K562 (cell line): ENCODE results near the gene TIMM10. TPM values are rescaled to one million over a fixed set of nuclear protein-coding genes. Genes with fewer than 3 reads are reported as not detected.

Experiments used
- ATAC-seq: fragments of 200-7000 bp; cut with Tn5 transposase; 3 replicates; pipeline ENCODE4 v1.9.1; 2020; ENCODE audit warnings: moderate library complexity
- BruUV-seq: library from RNA; stranded (reverse); fragments of 400-500 nt; replicated peaks from 2 replicates; lab custom pipeline; 2021; lab: Mats Ljungman, UMichigan
- CTCF ChIA-PET: fragments of 300-600 bp; formaldehyde crosslinking; extraction: SDS; loops from one replicate; lab custom pipeline; 2021; ENCODE audit warnings: low intra/inter-chr PET ratio; lab: Yijun Ruan, JAX
- POLR2A ChIA-PET: fragments of 300-600, 350-650 bp; sonication (Branson Sonifier 250); formaldehyde crosslinking; extraction: SDS; loops from one replicate; lab custom pipeline; 2021; ENCODE audit warnings: antibody characterized with exemption, inconsistent platforms; lab: Yijun Ruan, JAX
- DNase-seq, 4 experiments: peaks; one replicate each; pipeline versions ENCODE4 v3.0.0 to v3.0.0-alpha.2; 2011 to 2018; ENCODE audit warnings: low spot score in 3 of 4, mixed read lengths in 3 of 4; ENCODE audit errors: extremely low read depth in 1 of 4
- FAIRE-seq: peaks from 2 replicates; lab custom pipeline; 2011; peaks lifted over from hg19 to GRCh38; lab: Jason Lieb, UNC
- H2AFZ ChIP-seq: 2 replicates; pipeline ENCODE4 v1.6.0; 2011; ENCODE audit warnings: low read depth, low read length, control low read depth, inconsistent platforms
- H3K27ac ChIP-seq: fragments of 200-600 bp; 3 replicates; pipeline ENCODE4 v1.8.0; 2011; ENCODE audit warnings: low read depth, mild to moderate bottlenecking, control low read depth, inconsistent platforms, low read length, moderate library complexity, mixed read lengths; ENCODE audit errors: extremely low read depth
- H3K27me3 ChIP-seq, 2 experiments: fragments of 300-600 bp in 1 of 2; 2 replicates in 1 of 2; 3 replicates in 1 of 2; pipeline versions ENCODE4 v1.6.0 to v1.8.0; 2011; ENCODE audit warnings: inconsistent platforms in 2 of 2, low read length in 2 of 2, mild to moderate bottlenecking in 1 of 2, mixed read lengths in 1 of 2, moderate library complexity in 1 of 2; ENCODE audit not compliant: control insufficient read depth in 2 of 2, insufficient read depth in 2 of 2
- H3K36me3 ChIP-seq: fragments of 300-600 bp; 3 replicates; pipeline ENCODE4 v1.8.0; 2011; ENCODE audit warnings: mild to moderate bottlenecking, low read length, inconsistent platforms; ENCODE audit not compliant: control insufficient read depth, insufficient read depth
- H3K4me1 ChIP-seq, 2 experiments: fragments of 200-600 bp in 1 of 2; replicated peaks in 1 of 2; 2 replicates in 1 of 2; 3 replicates in 1 of 2; pipeline versions ENCODE4 v1.5.1 to v1.8.0; 2011; ENCODE audit warnings: inconsistent platforms in 2 of 2, low read length in 2 of 2, mild to moderate bottlenecking in 1 of 2, mixed read lengths in 1 of 2, moderate library complexity in 1 of 2; ENCODE audit not compliant: control insufficient read depth in 2 of 2, insufficient read depth in 2 of 2
- H3K4me2 ChIP-seq: 2 replicates; pipeline ENCODE4 v1.6.1; 2011; ENCODE audit warnings: low read length, control low read depth, inconsistent platforms, mixed read lengths; ENCODE audit not compliant: insufficient read depth
- H3K4me3 ChIP-seq: fragments of 200-600 bp; sonication (generic), shearing (Covaris generic); 2 replicates; pipeline ENCODE4 v1.5.1; 2016; ENCODE audit warnings: control low read depth, inconsistent platforms
- H3K79me2 ChIP-seq: fragments of 200-600 bp; 3 replicates; pipeline ENCODE4 v1.8.0; 2011; ENCODE audit warnings: low read length, inconsistent platforms; ENCODE audit not compliant: control insufficient read depth, insufficient read depth
- H3K9ac ChIP-seq, 2 experiments: 2 replicates each; pipeline versions ENCODE4 v1.6.0 to v1.6.1; 2011; ENCODE audit warnings: low read depth in 2 of 2, low read length in 2 of 2, control low read depth in 1 of 2, inconsistent platforms in 1 of 2, mild to moderate bottlenecking in 1 of 2, mixed read lengths in 1 of 2; ENCODE audit not compliant: insufficient read depth in 1 of 2
- H3K9me1 ChIP-seq: one replicate; pipeline ENCODE4 v1.6.0; 2011; ENCODE audit warnings: inconsistent platforms, mild to moderate bottlenecking, low read length, moderate library complexity; ENCODE audit not compliant: control insufficient read depth, insufficient read depth
- H3K9me3 ChIP-seq: replicated peaks from 2 replicates; pipeline ENCODE4 v1.5.1; 2011; ENCODE audit warnings: low read depth, low read length, inconsistent platforms; ENCODE audit not compliant: control insufficient read depth, insufficient read depth
- H4K20me1 ChIP-seq: replicated peaks from 2 replicates; pipeline ENCODE4 v1.6.1; 2011; ENCODE audit warnings: low read length, inconsistent platforms, mixed read lengths; ENCODE audit not compliant: control insufficient read depth, insufficient read depth
- ATF1 ChIP-seq, 2 experiments: fragments of 450-650 bp in 1 of 2; IDR thresholded peaks; 2 replicates each; pipeline ENCODE4 v1.6.1; 2016; ENCODE audit warnings: missing compliant biosample characterization in 1 of 2, missing genetic modification characterization in 1 of 2
- CBFB ChIP-seq: sonication (generic); formaldehyde crosslinking; IDR thresholded peaks from 2 replicates; pipeline ENCODE4 v1.4.0; 2020; ENCODE audit warnings: mild to moderate bottlenecking, missing genetic modification reagents
- CREM ChIP-seq: IDR thresholded peaks from 2 replicates; pipeline ENCODE4 v1.6.1; 2014; ENCODE audit warnings: antibody characterized with exemption, low read depth
- CTCFL ChIP-seq: IDR thresholded peaks from 2 replicates; pipeline ENCODE4 v1.6.1; 2011; ENCODE audit warnings: borderline replicate concordance, low read depth, mild to moderate bottlenecking, moderate library complexity, low read length; ENCODE audit not compliant: insufficient read depth, poor library complexity, severe bottlenecking
- MEF2D ChIP-seq: conservative IDR thresholded peaks from 2 replicates; pipeline ENCODE4 v1.6.1; 2016; ENCODE audit warnings: low read depth, missing genetic modification characterization, missing compliant biosample characterization
- NCOR1 ChIP-seq: fragments of 450-650 bp; IDR thresholded peaks from 2 replicates; pipeline ENCODE4 v1.6.1; 2016; ENCODE audit warnings: mild to moderate bottlenecking, moderate library complexity
- PCBP1 ChIP-seq: fragments of 200-400 bp; formaldehyde crosslinking; IDR thresholded peaks from 2 replicates; pipeline ENCODE4 v1.6.1; 2018; ENCODE audit warnings: mild to moderate bottlenecking, low read depth, low read length; ENCODE audit not compliant: poor library complexity, severe bottlenecking
- TEAD4 ChIP-seq, 2 experiments: sonication (generic) in 1 of 2; formaldehyde crosslinking in 1 of 2; IDR thresholded peaks; 2 replicates each; pipeline versions ENCODE4 v1.6.1 to v1.8.0; 2012 to 2022; ENCODE audit warnings: borderline replicate concordance in 1 of 2, inconsistent platforms in 1 of 2, low read length in 1 of 2, mild to moderate bottlenecking in 1 of 2, missing genetic modification reagents in 1 of 2
- ZC3H8 ChIP-seq: fragments of 450-650 bp; IDR thresholded peaks from 2 replicates; pipeline ENCODE4 v1.6.1; 2017
- ZKSCAN1 ChIP-seq: fragments of 150-350 bp; IDR thresholded peaks from 2 replicates; pipeline ENCODE4 v1.6.1; 2016; ENCODE audit warnings: low read depth, low read length
- WGBS: fragments of 100-300 bp; shearing (Covaris generic); methylation state at CpG from one replicate; pipeline ENCODE4 v1.1.6; 2016; ENCODE audit warnings: low coverage, mixed read lengths; ENCODE audit not compliant: insufficient coverage; ENCODE audit errors: missing lambda C conversion rate; 5-methylcytosine and 5-hydroxymethylcytosine counted together
- in situ Hi-C: fragments of 300-500 bp; cut with MboI; formaldehyde crosslinking; loops from 4 replicates; pipeline ENCODE4 v1.15.0; 2018; ENCODE audit warnings: inconsistent platforms, mixed read lengths
- intact Hi-C: fragments of 100-400 bp; cut with micrococcal nuclease; formaldehyde crosslinking; loops from 2 replicates; pipeline ENCODE4 v1.14.2; 2022
- polyA plus RNA-seq, 8 experiments: library from polyadenylated mRNA; depleted of rRNA in 4 of 8; stranded (reverse) in 5 of 8; unstranded in 3 of 8; fragments of >200 nt; fragmentation: Nextera tagmentation in 2 of 8; fragmentation: Illumina TruSeq in 1 of 8; extraction: Ambion mirVana in 2 of 8; extraction: Trizol in 1 of 8; gene quantifications; 2 replicates each; pipeline versions ENCODE4 v1.2.1 to v1.2.3, GENCODE V29; 2011 to 2014; ENCODE audit warnings: inconsistent platforms in 1 of 8, missing spikeins in 1 of 8
- total RNA-seq, 7 experiments: library from RNA; depleted of rRNA in 6 of 7; stranded (reverse); fragments of >200 nt in 6 of 7; fragmentation: Illumina TruSeq in 2 of 7; extraction: Trizol in 2 of 7; gene quantifications; 2 replicates each; pipeline versions ENCODE4 v1.2.1 to v1.2.3, GENCODE V29; 2011 to 2021; ENCODE audit warnings: low replicate concordance in 1 of 7
- TF ChIP-seq, protein P1 (sequence below): fragments of 450-650 bp; IDR thresholded peaks from 2 replicates; pipeline ENCODE4 v1.6.1; 2018; ENCODE audit warnings: mild to moderate bottlenecking, low read depth; ENCODE audit not compliant: partially characterized antibody
- TF ChIP-seq, protein P2 (sequence below): fragments of 450-650 bp; formaldehyde crosslinking; IDR thresholded peaks from 2 replicates; pipeline ENCODE4 v1.4.0; 2022; ENCODE audit warnings: missing genetic modification characterization

Gene TIMM10
- total and polyA plus RNA-seq, 9 of the 15 experiments (the other 6 are each of a cell fraction or from before 2014, with no cell fraction given) = 109 to 553 (median 172) TPM

DNA sequence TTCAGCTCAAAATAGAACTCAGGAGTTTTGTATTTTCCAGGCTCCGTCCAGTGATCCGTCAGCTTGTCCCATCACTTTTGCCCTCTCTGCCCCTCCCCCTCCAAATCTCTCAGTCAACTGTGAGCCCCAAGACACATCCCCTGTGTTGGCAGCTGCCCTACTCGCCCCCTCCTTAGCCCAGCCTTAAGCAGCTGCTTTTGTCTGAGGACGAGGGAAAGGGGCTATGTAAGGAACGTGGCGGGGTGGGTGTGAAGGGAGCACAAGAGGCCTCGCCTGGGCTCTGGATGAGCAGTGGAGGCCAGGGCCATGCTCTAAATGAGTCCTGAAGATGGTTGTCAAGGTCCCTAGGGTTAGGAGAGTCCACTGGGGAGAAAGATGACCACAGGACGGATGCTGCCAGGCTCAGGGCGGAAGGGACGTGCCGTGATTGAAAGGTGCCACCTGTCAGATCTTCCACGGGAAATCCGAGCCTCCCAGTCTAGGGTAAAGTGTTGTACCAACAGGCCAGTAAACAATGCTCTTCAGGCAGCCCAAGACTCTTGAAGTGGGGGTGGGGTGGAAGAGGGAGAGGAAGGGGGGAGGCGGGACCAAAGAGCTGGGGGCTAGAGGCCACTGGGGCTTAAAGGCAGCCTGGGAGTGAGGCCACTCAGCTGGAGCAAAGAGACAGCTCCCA is 6.5 kb upstream of the TIMM10 start, which contains the start of gene SMTNL1:
Gene SMTNL1, plus strand, starts transcription at position 649 of the 673 bp plus-strand sequence. CDS start 5,048 bp downstream, outside the sequence.
- H3K9me3 ChIP-seq = no peaks in the 10 kb centered on the region
- no peaks in the 10 kb centered on the region for H3K79me2 ChIP-seq
- 0 out of 2 replicates have a peak within 1 kb of the TSS, but pooled peaks have one; percentile 12 for H2AFZ ChIP-seq
- ChIA-PET POLR2A (interaction anchor here (3.4 kb wide), 1 partner anchor 10 kb away, joined by 11 read pairs; no protein-coding TSS in a partner anchor), CTCF (no interaction called here)
- 65% methylated on average over 13 of the region's 14 CpGs for WGBS
- in situ Hi-C loops = no loop called here
- no peaks in the 10 kb centered on the region for H3K36me3 ChIP-seq
- H3K27me3 ChIP-seq = no peaks in the 10 kb centered on the region
- H3K4me2 ChIP-seq = no peak within 1 kb of the TSS
- peaks cover 7% of the 10 kb centered on the region in 2 experiments; a peak in 4 of 5 replicates for H3K4me1 ChIP-seq
- FAIRE-seq = no peak
- H4K20me1 ChIP-seq = no peaks in the 10 kb centered on the region
- TF ChIP-seq, protein P1, sequence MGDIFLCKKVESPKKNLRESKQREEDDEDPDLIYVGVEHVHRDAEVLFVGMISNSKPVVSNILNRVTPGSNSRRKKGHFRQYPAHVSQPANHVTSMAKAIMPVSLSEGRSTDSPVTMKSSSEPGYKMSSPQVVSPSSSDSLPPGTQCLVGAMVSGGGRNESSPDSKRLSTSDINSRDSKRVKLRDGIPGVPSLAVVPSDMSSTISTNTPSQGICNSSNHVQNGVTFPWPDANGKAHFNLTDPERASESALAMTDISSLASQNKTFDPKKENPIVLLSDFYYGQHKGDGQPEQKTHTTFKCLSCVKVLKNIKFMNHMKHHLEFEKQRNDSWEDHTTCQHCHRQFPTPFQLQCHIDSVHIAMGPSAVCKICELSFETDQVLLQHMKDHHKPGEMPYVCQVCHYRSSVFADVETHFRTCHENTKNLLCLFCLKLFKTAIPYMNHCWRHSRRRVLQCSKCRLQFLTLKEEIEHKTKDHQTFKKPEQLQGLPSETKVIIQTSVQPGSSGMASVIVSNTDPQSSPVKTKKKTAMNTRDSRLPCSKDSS = no peak
- no peak for TF ChIP-seq PCBP1
- TF ChIP-seq ATF1 (CRISPR knock-in tag; IDR thresholded peaks at IDR 0.05) = no peak
- TF ChIP-seq ATF1 (tag; IDR thresholded peaks at IDR 0.05) = no peak
- TF ChIP-seq CBFB = no peak
- no peak for TF ChIP-seq MEF2D
- no peak for TF ChIP-seq NCOR1
- TF ChIP-seq CTCFL = no peak
- no peak for TF ChIP-seq TEAD4 (IDR thresholded peaks at IDR 0.05; ENCODE audit: low read length)
- TF ChIP-seq TEAD4 (CRISPR knock-in tag; IDR thresholded peaks at IDR 0.05; ENCODE audit: borderline replicate concordance) = no peak
- TF ChIP-seq ZC3H8 = no peak
- TF ChIP-seq CREM = no peak
- TF ChIP-seq ZKSCAN1 = no peak
- TF ChIP-seq, protein P2, sequence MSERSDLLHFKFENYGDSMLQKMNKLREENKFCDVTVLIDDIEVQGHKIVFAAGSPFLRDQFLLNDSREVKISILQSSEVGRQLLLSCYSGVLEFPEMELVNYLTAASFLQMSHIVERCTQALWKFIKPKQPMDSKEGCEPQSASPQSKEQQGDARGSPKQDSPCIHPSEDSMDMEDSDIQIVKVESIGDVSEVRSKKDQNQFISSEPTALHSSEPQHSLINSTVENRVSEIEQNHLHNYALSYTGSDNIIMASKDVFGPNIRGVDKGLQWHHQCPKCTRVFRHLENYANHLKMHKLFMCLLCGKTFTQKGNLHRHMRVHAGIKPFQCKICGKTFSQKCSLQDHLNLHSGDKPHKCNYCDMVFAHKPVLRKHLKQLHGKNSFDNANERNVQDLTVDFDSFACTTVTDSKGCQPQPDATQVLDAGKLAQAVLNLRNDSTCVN (CRISPR knock-in tag) = no peak
- H3K4me3 ChIP-seq = no peak within 1 kb of the TSS
- no peaks in the 10 kb centered on the region for H3K9me1 ChIP-seq
- peak; percentile 22 for ATAC-seq
- intact Hi-C loops = no loop called here
- H3K9ac ChIP-seq = no peak within 1 kb of the TSS
- no peak within 1 kb of the TSS for H3K27ac ChIP-seq
- no TSS peak for BruUV-seq
- no peak for DNase-seq
